Measurements from ENCODE around the gene AKAP8L.

DNA sequence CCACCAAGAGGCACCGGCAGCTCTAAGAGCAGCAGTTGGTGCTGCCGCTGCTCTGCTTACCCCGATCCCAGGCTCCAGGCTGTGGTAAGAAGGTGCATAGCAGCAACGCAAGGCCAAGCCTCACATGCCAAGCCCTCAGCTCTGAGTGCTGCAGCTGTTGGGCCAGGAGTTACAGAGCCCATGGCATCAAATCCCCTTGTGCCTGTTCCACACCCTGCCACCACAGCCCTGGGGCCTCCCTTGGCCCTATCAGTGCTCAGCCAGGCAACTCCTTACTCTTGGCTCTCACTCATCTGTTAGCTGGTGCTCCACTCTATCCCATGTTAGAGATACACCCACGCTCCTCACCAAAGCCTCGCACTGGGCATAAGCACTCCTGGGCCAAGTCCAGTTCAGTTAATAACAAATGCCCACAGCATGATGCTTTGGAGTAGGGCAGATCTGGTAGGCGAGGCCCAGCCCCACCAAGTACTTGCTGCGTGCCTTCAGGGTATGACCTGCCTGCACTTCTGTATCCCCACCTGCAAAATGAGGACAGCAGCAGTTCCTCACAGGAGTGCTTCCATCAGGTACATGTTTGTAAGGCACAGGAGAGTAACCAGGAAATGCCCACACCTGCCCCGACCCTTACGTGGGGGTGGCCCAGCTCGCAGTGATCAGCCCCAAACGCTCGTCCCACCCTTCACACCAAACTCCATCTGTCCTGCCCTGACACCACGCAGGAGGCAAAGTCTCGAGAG is 16.2 kb downstream of the AKAP8L start:
- TF ChIP-seq, protein P1, sequence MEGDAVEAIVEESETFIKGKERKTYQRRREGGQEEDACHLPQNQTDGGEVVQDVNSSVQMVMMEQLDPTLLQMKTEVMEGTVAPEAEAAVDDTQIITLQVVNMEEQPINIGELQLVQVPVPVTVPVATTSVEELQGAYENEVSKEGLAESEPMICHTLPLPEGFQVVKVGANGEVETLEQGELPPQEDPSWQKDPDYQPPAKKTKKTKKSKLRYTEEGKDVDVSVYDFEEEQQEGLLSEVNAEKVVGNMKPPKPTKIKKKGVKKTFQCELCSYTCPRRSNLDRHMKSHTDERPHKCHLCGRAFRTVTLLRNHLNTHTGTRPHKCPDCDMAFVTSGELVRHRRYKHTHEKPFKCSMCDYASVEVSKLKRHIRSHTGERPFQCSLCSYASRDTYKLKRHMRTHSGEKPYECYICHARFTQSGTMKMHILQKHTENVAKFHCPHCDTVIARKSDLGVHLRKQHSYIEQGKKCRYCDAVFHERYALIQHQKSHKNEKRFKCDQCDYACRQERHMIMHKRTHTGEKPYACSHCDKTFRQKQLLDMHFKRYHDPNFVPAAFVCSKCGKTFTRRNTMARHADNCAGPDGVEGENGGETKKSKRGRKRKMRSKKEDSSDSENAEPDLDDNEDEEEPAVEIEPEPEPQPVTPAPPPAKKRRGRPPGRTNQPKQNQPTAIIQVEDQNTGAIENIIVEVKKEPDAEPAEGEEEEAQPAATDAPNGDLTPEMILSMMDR (conservative IDR thresholded peaks at IDR 0.05 in 1 of 2, IDR thresholded peaks at IDR 0.05 in 1 of 2; ENCODE audit: low read depth in 1 of 2, low read length in 2 of 2), result no peak
- no peak for TF ChIP-seq EZH2 (IDR thresholded peaks at IDR 0.05; ENCODE audit: low read length, missing control alignments)

Data from fibroblast of lung (primary cell).